Small intestine (tissue), 7 donors: ENCODE data around the gene SPAG9. TPM values are rescaled to one million over a fixed set of nuclear protein-coding genes. Genes with fewer than 3 reads are reported as not detected.

Experiments
- DNase-seq, 2 donors: peaks; one replicate each; pipeline versions ENCODE4 v3.0.0 to v3.0.0-alpha.2; 2013
- FAIRE-seq: peaks from 2 replicates; lab custom pipeline; 2012; peaks lifted over from hg19 to GRCh38; lab: Jason Lieb, UNC
- H3K27ac ChIP-seq, 3 donors: one replicate each; pipeline ENCODE4 v1.5.1; 2013; ENCODE audit warnings: low read length in 2 of 3, mild to moderate bottlenecking in 2 of 3, control low read depth in 1 of 3, inconsistent platforms in 1 of 3, low read depth in 1 of 3, moderate library complexity in 1 of 3
- H3K27me3 ChIP-seq, 3 donors: one replicate each; pipeline ENCODE4 v1.6.1; 2013; ENCODE audit warnings: low read length in 3 of 3, inconsistent platforms in 1 of 3; ENCODE audit not compliant: control insufficient read depth in 3 of 3, insufficient read depth in 3 of 3
- H3K36me3 ChIP-seq, 3 donors: one replicate each; pipeline ENCODE4 v1.6.1; 2013; ENCODE audit warnings: low read length in 3 of 3, inconsistent platforms in 1 of 3, low read depth in 1 of 3, mild to moderate bottlenecking in 1 of 3, moderate library complexity in 1 of 3; ENCODE audit not compliant: control insufficient read depth in 3 of 3, insufficient read depth in 2 of 3
- H3K4me1 ChIP-seq, 3 donors: one replicate each; pipeline ENCODE4 v1.6.1; 2013; ENCODE audit warnings: low read length in 2 of 3, inconsistent platforms in 1 of 3, low read depth in 1 of 3, mild to moderate bottlenecking in 1 of 3, moderate library complexity in 1 of 3; ENCODE audit not compliant: control insufficient read depth in 3 of 3, insufficient read depth in 2 of 3
- H3K4me3 ChIP-seq, 3 donors: one replicate each; pipeline ENCODE4 v1.5.1; 2013; ENCODE audit warnings: low read length in 3 of 3, control low read depth in 1 of 3, inconsistent platforms in 1 of 3, low read depth in 1 of 3, mild to moderate bottlenecking in 1 of 3, moderate library complexity in 1 of 3
- H3K9me3 ChIP-seq, 2 donors: one replicate each; pipeline ENCODE4 v1.6.1; 2013; ENCODE audit warnings: low read depth in 1 of 2, low read length in 1 of 2; ENCODE audit not compliant: control insufficient read depth in 2 of 2, insufficient read depth in 1 of 2
- WGBS, 3 donors: extraction: QIAGEN DNeasy Blood & Tissue Kit; methylation state at CpG; one replicate each; pipeline ENCODE4 v1.1.7; 2013; 5-methylcytosine and 5-hydroxymethylcytosine counted together
- polyA plus RNA-seq, 4 donors: library from polyadenylated mRNA; stranded (reverse) in 3 of 4; unstranded in 1 of 4; fragments of 200-250 nt in 3 of 4; fragments of 120-200 nt in 1 of 4; gene quantifications; one replicate each; pipeline versions ENCODE4 v1.2.1 to v1.2.3, GENCODE V29; 2013
- donor health status: healthy with polysubstance abuse.
- donor health status: control.
- donor health status: control.
- donor health status: Bipolar disorder and iron deficiency.
- donor health status: healthy.

Gene SPAG9
- polyA plus RNA-seq, 4 donors, result 14.1 to 65.9 (median 18.5) TPM

DNA sequence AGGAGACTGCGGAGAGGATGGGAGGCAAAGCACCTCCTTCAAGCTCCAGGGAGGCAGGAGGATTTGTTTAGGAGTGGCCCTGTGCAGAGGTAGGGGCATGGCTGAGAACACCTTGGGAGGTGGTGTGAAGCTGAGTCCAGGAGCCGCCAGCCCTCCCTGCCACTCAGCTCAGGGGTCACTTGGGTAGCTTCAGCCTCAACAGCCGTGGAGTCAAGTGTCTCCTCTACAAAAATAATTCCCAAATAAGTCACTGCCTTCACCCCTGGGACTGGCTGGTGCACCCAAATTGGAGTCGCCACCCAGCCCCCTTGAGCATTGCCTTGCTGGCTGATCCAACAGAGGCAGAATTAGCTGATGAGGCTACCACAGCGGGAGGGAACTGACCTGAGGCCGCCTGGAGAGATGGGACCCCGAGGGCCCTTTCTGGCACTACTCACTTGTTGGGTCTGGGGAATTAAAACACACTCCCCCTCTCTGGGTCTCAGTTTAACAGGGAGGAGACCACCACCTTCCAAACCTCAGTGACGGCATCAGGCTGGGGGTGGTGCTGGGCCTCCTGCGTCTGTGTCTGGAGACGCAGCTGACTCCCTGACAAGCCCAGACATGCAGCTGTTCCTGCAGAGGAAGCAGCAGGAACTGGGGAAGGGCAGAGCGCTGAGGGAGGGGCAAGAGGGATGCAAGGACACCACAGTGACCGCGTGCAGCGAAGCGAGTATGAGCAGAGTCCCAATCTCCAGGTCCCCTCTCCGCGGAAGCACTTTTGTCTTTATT is 166.7 kb downstream of the SPAG9 start:
- H3K27me3 ChIP-seq, result no peaks in the 10 kb centered on the region
- no peaks in the 10 kb centered on the region for H3K36me3 ChIP-seq
- DNase-seq, result peak in 1 of 2 donors; percentile 33
- H3K27ac ChIP-seq, result no peak overlapping the region
- H3K9me3 ChIP-seq, result no peaks in the 10 kb centered on the region
- no peak overlapping the region for H3K4me3 ChIP-seq
- WGBS, 3 donors, result 56 to 68% (median 64%) methylated on average over 17 of the region's 17 CpGs
- peaks cover 0 to 30% (median 3%) of the 10 kb centered on the region in 3 donors for H3K4me1 ChIP-seq
- no peak for FAIRE-seq

DNA sequence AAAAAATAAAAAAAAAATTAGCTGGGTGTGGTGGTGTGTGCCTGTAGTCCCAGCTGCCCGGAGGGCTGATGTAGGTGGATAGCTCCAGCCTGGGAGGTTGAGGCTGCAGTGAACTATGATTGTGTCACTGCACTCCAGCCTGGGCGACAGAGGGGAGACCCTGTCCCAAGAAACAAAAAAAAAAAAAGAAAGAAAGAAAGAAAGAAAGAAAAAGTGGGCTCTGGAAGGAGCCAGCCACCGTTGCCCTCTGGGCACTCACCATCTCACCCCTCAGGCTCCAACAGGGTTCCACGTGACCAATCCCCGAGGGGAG is 167.2 kb downstream of the SPAG9 start:
- no peak overlapping the region for H3K4me3 ChIP-seq
- peaks cover 0 to 31% (median 4%) of the 10 kb centered on the region in 3 donors for H3K4me1 ChIP-seq
- 77 to 88% (median 83%) methylated on average over 5 of the region's 5 CpGs for WGBS, 3 donors
- no peaks in the 10 kb centered on the region for H3K9me3 ChIP-seq
- FAIRE-seq (no peak), DNase-seq (no peak)
- H3K27me3 ChIP-seq, result no peaks in the 10 kb centered on the region
- H3K27ac ChIP-seq, result no peak overlapping the region
- no peaks in the 10 kb centered on the region for H3K36me3 ChIP-seq

DNA sequence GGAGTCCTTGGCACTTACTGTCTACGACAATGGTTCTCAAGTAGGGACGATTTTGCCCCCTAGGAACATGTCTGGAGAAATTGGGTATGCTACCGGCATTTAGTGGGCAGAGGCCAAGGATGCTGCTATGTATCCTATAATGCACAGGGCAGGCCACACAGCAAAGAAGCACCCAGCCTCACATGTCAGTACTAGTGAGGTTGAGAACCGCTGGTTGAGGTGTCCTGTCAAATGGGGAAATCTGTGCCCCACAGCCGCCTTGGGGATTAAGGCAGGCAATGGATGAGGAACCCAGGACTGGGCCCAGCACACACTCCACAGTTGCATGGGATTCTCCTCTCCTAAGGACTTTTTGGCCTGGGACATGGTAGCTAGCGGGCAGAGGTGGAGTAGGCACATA is 167.8 kb downstream of the SPAG9 start:
- Histone ChIP-seq H3K36me3 (no peaks in the 10 kb centered on the region), H3K27ac (no peak overlapping the region), H3K27me3 (no peaks in the 10 kb centered on the region), H3K9me3 (no peaks in the 10 kb centered on the region), H3K4me3 (no peak overlapping the region), H3K4me1 (peaks cover 0 to 37% (median 4%) of the 10 kb centered on the region in 3 donors)
- 79 to 90% (median 86%) methylated on average over 6 of the region's 6 CpGs for WGBS, 3 donors
- no peak for DNase-seq
- FAIRE-seq, result no peak

DNA sequence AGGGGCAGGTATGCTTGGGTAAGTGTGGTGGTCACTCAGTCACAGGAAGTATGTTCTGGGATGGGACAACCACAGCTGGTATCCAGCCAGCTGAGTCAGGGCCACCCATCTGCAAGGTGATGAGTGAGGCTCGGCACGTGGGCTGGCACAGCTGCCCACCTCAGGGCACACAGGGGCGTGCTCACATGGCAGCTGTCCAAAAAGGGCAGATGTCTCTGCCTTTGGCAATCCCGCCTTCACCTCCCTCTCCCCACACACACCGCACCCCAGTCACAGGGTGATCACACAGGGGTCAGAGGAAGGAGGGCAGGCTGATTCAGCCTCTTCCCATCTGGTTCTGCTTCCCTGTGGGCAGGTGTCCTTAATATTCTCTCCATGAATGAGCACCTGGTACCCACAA is 168.7 kb downstream of the SPAG9 start:
- WGBS, 3 donors, result 9 to 42% (median 29%) methylated on average over 5 of the region's 5 CpGs
- no peaks in the 10 kb centered on the region for H3K9me3 ChIP-seq
- no peak for FAIRE-seq
- H3K27ac ChIP-seq, result no peak overlapping the region
- peak in 1 of 2 donors; percentile 60 for DNase-seq
- H3K36me3 ChIP-seq, result no peaks in the 10 kb centered on the region
- H3K4me1 ChIP-seq, result peaks cover 0 to 44% (median 4%) of the 10 kb centered on the region in 3 donors
- H3K4me3 ChIP-seq, result no peak overlapping the region
- H3K27me3 ChIP-seq, result no peaks in the 10 kb centered on the region

DNA sequence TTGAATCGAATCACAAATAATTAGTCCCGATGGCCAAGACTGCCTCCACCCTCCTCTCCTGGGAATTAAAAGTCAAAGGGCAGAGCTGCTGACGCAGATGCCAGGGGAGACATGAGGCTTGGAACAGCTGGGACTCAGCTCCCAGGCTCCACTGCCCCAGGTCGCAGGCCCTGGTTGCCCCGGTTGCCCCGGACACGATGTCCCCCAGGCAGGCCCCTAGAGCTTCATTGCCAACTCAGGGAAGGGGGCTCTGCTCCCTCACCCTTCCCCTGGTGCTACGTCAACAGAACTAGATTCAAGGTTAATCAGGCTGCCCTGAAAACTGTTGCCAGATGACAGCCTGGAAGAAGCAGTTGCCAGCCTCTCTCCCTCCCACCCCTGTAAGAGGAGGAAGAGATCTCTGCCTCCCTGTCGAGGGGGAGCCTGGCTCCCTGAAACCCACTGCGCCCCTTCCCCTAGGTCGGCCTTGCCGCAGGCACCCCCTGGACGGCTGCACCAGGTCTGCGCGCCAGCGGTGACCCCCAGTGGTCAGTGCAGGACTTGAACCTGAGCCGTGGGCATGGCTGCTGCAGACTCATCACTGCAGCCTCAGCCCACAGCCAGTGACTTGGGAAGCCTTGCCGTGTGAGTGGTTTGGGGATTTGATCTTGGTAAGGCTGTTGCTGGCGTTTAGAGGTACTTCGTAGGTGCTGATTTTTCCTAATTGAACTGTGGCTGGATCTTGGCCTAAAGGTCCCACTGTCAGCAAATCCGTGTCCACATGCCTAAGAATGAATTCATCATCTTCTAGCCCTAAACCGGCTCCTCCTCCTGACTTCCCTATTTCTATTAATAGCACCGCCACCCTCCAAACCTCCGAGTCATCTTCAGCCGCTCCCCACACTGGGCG is 170.4 kb downstream of the SPAG9 start:
- Histone ChIP-seq H3K4me3 (no peak overlapping the region), H3K4me1 (peaks cover 2 to 47% (median 4%) of the 10 kb centered on the region in 3 donors)
- WGBS, 3 donors, result 11 to 18% (median 18%) methylated on average over 25 to 26 of the region's 26 CpGs

DNA sequence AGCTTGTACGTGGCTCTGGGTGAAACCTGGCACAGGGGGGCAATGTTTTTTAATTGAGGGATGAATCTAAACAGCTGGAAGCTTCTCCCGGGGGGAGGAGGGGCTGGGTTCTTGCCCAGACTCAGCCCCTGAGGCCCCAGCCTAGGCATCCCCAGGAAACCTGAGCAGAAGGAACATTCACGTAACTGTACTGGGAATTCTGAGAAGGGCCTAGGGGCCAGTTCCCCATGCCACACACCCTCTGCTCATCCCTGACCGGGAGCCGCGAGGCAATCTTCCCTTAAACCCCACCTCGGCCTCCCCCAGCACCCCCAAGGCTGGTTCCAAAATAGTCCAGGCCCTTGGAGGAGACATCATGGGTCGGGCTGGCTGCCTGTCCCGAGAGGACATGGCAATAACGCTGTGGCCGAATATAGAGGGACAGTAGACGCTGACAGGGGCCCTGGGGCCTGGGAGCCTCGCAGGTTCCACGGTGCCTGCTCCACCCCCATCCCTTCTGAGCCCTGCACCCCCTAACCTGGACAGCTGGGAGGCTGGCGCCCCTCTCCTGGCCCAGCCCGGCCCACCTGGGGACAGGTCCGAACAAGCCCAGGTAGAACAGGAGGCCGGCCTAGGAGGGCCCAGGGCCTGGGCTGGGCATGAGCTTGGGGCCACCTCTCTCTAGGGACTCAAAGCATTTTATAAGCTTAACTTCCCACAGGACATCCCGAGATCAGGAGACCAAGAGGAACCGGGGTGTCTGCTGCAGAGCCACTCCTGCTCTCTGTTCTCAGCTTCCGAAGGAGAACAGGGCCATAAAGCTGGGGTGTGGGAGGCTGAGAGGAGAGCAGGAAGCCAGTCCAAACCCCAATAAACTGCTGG is 171.3 kb downstream of the SPAG9 start:
- Histone ChIP-seq H3K36me3 (no peaks in the 10 kb centered on the region), H3K9me3 (no peaks in the 10 kb centered on the region), H3K27me3 (no peaks in the 10 kb centered on the region), H3K27ac (peak overlapping the region; percentile 86 to 96 (median 95)), H3K4me3 (peak overlapping the region in 1 of 3 donors; percentile 10), H3K4me1 (peaks cover 4 to 49% (median 5%) of the 10 kb centered on the region in 3 donors)
- WGBS, 3 donors, result 22 to 61% (median 49%) methylated on average over 20 to 21 of the region's 21 CpGs
- FAIRE-seq (no peak), DNase-seq (no peak)

More for the DNA sequence above, 170.4 kb downstream of the SPAG9 start:
- H3K27me3 ChIP-seq, result no peaks in the 10 kb centered on the region
- DNase-seq (peak; percentile 83 to 99), FAIRE-seq (no peak)
- H3K36me3 ChIP-seq, result no peaks in the 10 kb centered on the region
- H3K9me3 ChIP-seq, result no peaks in the 10 kb centered on the region
- peak overlapping the region; percentile 86 to 96 (median 95) for H3K27ac ChIP-seq

DNA sequence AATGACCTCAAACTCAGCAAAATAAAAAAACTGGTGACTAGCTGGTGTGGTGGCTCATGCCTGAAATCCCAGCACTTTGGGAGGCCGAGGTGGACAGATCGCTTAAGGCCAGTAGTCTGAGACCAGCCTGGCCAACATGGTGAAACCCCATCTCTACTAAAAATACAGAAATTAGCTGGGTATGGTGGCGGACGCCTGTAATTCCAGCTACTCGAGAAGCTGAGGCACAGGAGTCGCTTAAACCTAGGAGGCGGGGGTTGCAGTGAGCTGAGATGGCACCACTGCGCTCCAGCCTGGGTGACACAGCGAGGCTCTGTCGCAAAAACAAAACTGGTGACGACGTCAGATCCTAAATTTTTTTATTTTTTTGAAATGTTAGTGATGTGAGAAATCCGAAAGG is 172.0 kb downstream of the SPAG9 start:
- FAIRE-seq, result no peak
- no peak for DNase-seq
- no peaks in the 10 kb centered on the region for H3K27me3 ChIP-seq
- H3K9me3 ChIP-seq, result no peaks in the 10 kb centered on the region
- 79 to 89% (median 84%) methylated on average over 13 of the region's 13 CpGs for WGBS, 3 donors
- peak overlapping the region; percentile 41 to 96 (median 95) for H3K27ac ChIP-seq
- peaks cover 4 to 51% (median 5%) of the 10 kb centered on the region in 3 donors for H3K4me1 ChIP-seq
- no peak overlapping the region for H3K4me3 ChIP-seq
- no peaks in the 10 kb centered on the region for H3K36me3 ChIP-seq
